HPDE6-E6E7 (cell line): Measurements from ENCODE around the gene DSC3.

Source experiments
- DNase-seq: peaks from one replicate; pipeline ENCODE4 v3.0.0; 2011; ENCODE audit warnings: missing footprints; ENCODE audit errors: extremely low spot score

Gene DSC3

DNA sequence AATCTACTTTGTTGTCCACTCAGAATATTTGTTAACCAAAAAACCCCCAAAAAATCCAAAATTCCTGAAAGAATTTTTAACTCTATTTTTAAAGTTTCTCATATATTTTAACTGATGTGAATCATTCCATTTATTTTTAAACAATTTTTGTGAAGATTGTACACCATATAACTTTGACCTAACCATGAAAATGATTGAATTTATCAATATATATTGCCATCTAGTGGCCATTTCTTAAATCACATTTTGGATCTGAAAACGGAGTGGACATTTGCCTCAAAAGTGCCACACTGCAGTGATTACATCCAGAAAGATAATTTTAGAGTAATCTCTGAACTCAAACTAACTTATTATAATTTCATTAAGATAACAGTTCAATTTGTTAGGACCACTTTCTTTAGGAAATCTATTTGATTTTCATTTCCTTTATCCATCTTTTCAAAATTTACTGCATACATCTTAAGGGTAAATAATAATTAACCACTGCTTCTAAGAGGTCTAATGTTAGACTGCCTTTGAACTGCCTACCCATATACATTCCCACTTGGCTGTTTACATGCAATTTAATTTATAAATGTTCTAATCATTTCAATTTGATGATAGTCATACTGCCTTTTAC, 71.1 kb downstream of the DSC3 start:
- no peak for DNase-seq

DNA sequence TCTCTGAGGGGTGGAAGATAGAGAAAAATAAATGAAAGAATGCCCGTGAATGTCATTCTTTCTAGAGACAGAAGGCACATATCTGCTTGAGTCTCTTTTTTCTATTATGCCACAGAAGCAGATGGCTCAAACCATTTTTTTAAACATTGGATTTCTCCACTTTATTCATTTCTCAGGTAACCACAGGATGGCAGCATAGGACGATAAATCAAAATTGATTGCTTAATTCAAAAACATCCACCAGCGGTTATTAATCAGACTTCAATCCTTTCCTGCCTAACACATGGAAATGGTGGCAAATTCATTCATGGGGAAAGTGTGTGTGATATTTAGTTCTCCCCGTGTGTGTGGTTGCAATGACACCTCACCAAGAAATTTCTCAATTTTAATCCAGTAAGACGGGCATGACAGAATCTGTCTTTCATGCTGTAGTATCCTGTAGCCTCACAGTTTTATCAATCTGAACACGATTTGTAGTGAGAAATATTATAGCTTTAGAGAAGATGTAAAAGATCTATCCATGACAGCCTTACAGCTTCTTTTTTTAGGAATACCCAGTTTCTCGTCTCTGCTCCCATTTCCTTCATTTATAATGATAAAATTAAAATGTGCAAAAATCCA, 72.2 kb downstream of the DSC3 start:
- DNase-seq, result no peak

DNA sequence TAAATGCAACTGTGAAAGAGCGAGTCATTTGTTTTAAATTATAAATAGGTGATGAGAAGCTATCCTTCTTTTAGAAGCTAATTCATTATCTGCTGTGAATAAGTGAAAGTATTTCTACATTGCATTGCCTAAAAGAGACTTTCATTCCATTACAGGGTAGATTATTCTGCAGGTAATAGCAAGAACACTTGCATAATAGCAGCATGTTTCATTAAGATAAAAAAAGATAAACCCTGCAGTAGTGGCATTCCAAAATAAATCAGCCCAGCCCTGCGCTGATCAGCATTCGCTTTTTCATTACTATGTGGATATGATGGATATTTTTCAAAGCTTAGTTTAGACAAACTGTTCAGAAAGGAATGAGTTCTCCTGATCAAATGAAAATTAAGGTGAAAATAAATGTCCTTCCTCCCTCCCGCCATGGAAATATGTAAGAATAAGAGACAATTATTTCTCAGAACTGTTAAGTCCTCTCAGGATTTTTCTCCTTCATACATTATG, 72.8 kb downstream of the DSC3 start:
- DNase-seq, result no peak

DNA sequence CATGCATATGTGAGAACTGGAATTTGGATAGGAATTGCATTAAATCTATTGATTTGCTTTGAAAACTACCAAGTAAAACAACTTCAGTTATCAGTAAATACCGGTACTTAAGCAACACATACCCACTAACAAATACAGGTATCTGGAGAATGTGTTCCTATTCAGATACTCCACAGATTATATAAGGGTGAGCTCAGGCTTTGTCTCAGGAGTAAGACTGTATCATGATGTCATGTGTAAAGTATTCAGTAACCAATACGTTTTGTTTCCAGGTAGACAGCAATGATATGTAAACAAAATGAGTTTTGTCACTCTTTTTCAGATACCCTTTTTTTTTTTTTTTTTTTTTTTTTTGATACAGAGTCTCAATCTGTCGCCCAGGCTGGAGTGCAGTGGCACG, 74.8 kb downstream of the DSC3 start:
- DNase-seq, result no peak

DNA sequence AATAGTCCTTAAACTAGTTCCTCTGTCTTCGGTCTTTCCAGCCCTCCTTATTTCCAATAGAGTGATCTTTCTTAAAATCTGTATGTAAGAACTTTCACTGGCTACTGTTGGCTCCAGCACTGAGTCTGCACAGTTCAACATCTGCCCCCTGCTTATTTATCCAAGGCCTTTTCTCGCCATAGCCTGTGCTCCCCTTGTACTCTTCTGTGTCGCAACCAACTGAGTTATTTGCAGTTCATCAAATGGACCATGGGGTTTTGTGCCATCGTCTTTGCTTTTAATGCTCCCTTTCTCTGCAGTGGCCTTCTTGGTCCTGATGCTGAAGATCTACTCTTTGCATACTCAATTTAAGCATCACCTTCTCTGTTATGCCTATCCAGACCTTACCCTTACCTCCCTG, 77.3 kb downstream of the DSC3 start:
- no peak for DNase-seq

DNA sequence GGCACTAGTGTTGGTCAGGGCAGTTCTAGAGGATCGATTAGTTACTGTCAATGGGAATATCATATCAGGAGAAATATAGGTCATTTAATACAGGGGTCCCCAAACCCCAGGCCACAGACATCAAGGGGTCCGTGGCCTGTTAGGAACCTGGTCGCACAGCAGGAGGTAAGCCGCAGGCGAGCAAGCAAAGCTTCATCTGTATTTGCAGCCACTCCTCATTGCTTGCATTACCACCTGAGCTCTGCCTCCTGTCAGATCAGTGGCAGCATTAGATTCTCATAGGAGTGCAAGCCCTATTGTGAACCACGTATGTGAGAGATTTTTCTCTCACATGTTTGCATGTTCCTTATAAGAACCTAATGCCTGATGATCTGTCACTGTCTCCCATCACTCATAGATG, 81.9 kb downstream of the DSC3 start:
- DNase-seq, result no peak

DNA sequence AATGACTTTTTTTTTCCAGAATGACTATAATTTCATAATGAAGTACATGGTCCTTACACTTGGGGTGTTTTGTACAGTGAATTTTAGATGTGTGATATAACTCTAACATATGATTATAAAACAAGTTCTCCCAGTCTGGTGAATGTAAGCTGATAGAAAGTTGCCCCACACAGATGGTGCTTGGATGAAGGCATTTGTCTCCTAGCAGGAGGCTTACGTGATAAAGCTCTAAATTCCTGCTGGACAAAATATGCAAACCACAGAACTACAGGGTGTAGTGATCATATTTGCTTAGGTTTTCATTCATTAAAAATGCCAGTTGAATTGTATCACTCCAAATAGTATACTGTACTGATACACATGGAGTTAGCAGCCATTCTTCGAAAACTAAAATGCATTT, 85.5 kb downstream of the DSC3 start:
- no peak for DNase-seq

DNA sequence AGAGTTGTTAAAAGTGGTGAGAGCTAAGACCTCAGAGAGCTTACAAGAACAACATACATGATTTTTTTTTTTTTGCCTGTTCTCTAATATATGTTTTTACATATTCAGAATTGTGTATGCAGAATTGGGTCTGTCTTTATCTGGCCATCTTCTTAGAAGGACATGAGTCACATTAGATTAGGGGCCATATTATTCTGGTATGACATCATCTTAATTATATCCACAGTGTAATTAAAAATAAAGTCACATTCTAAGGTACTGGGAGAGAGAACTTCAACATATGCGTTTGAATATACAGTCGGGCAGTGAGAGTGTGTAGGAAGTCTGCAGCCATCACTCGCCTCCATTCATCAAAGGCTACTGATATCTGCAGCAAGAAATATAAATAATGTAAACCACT, 88.3 kb downstream of the DSC3 start:
- DNase-seq, result no peak

DNA sequence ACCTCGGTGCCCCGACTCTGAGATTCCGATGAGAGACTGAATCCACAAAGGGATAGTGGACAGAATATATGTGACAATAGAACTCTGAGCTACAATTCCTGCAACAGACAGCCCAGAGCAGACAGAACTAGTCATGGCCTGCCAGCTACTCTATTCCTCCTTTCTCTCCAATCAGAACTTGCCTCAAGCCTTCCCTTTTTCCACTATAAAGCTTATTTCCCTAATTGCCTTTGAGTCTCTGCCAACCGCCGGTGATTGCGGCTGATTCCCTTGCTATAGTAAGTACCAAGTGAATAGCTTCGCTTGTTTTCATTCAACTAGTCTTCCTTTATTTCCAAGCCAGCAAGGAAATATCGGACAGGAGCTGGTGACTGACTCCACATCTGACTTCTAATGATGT, 96.8 kb downstream of the DSC3 start:
- DNase-seq, result no peak

DNA sequence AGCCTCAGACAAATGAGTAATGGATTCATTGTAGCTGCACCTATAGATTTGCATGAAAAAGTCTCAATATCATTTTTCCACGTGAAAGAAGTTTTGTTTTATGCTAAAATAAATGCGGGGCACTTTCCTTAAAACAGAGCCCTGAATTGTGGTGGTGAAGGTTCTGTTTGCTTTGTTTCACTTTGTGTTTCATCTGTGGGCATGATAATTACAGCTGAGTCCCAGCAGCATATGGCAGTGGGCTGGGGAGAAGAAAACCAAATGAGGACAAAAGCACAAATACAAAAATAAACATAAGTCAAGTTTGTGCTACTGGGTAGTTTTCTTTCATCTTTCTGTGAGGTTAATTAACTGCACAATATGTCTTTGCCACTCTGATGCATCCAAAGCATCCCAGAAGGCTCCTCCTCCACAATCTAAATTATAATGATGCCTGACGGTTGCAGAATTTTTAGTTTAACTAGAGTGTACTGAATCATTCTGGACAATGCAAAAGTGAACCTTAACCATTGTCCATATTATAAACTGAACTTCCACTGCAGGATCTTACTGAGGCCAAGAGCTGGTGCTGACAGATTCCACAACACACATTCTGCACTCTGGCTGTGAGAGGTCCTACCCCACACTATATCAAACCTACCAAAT, 97.6 kb downstream of the DSC3 start:
- no peak for DNase-seq

DNA sequence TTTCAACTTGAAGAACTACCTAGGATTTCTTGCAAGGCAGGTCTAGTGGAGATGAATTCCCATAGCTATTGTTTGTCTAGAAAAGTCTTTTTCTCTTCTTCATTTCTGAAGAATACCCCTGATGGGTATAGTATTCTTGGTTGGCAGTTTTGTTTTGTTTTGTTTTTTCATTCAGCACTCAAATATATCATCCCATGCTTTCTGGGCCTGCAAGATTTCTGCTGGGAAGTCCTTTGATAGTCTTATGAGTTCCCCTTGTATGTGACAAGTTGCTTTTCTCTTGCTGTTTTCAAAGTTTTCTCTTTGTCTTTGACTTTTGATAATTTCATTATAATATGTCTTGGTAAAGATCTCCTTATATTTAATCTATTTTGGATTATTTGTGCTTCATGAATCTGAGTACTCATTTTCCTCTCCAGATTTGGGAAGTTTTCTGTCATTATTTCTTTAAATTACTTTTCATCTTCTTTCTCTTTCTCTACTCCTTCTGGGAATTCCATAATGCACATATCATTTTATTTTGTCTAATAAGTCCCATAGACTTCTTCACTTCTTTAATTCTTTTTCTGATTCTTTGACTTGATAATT, 101.5 kb downstream of the DSC3 start:
- DNase-seq, result no peak
